Measurements from ENCODE around the gene SMOC2. TPM values are rescaled to one million over a fixed set of nuclear protein-coding genes. Genes with fewer than 3 reads are reported as not detected.

The SMOC2 gene
- polyA plus RNA-seq, 1 donor from 2014 or later = 0.50 TPM

DNA sequence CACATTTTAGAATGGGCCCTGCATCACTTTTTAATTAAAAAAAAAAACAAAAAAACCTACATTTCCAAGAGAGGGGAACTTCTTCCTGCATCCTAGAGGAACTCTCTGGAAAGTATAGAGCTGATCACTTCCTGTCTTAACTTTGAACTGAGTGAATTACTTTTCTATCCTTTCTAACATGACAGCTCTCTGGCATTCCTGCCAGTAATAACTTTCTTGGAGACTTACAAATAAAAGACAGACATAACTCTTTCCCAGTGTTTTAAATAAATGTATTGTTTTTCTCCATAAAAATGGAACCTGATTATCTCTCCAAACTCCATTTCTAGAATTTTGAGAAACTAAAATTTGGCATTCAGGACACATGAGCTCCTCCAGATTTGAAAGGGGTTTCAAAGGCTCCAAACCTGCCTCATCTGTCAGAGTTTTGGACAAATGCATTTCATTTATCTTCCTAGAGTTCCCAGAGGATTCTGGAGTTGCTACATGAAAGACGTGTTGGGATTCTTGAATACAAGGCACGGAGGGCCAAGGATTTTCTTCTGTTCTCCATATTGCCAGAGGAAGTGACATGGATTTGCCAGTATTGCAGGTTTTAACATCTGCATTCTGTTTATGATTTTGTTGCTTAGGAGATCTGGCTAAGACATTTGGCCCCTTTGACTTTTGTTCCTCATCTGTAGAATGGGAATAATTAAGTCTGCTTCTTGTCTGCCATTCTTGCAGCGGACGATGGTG is 2.0 kb upstream of the SMOC2 start:
- Histone ChIP-seq H3K27ac (ENCODE audit: low read length) (no peak overlapping the region), H3K9me3 (ENCODE audit: low read length) (no peaks in the 10 kb centered on the region), H3K36me3 (ENCODE audit: insufficient read depth, low read length) (no peaks in the 10 kb centered on the region), H3K9me2 (ENCODE audit: insufficient read depth, low read length) (no peaks in the 10 kb centered on the region), H3K79me2 (replicated peaks; ENCODE audit: insufficient read depth, low read length) (no peaks in the 10 kb centered on the region), H3K27me3 (ENCODE audit: insufficient read depth, low read depth, low read length) (peaks cover 57% of the 10 kb centered on the region), H3K9ac (ENCODE audit: low read length) (no peak overlapping the region), H3F3A (ENCODE audit: insufficient read depth, low read length, poor library complexity, severe bottlenecking) (no peaks in the 10 kb centered on the region), H2AFZ (ENCODE audit: low read depth, low read length) (no peak overlapping the region), H3K4me2 (ENCODE audit: low read length) (no peak overlapping the region), H4K20me1 (ENCODE audit: insufficient read depth) (no peaks in the 10 kb centered on the region), H3K4me3 (ENCODE audit: low read length) (no peak overlapping the region)
- TF ChIP-seq EZH2 (IDR thresholded peaks at IDR 0.05; ENCODE audit: borderline replicate concordance, insufficient read depth, low read length, poor library complexity, severe bottlenecking) = no peak

DNA sequence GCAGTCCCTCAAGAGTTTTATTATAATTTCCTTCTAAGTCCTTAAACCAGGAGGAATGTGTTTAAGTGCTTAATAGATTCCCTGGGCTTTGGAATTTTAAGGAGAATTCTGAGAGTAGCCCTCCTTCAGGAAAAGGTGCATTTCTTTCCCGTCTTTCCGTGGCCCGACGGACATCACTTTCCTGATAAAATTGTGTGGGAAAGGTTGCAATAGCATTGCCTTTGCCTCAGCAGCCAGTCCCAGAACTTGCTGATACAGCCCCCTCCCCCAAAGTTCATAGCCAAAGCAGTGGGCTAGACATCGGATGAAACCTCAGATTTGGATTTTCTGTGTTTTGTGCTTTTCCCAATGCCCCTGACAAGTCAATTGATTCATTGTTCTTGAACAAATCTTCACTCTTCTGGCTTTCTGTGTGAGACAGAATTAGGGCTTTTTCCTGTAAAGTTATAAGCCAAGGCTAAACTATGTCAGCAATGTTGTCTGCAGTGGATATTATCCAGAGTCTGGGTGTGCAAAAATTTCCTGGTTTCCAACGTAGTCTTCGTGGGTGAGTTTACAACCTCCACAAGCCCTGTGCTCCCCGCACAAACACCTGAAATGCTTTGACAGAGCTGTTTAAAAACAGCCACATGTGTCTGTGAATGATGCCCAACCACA is 1.1 kb upstream of the SMOC2 start:
- no peak for TF ChIP-seq SMC3 (conservative IDR thresholded peaks at IDR 0.05; ENCODE audit: poor library complexity)
- TF ChIP-seq RAD21 (conservative IDR thresholded peaks at IDR 0.05) = no peak
- TF ChIP-seq MXI1 (conservative IDR thresholded peaks at IDR 0.05; ENCODE audit: poor library complexity, severe bottlenecking) = no peak
- TF ChIP-seq TAF1 (IDR thresholded peaks at IDR 0.05; ENCODE audit: low read depth) = no peak
- no peak for TF ChIP-seq EP300 (conservative IDR thresholded peaks at IDR 0.05; ENCODE audit: poor library complexity, severe bottlenecking)
- TF ChIP-seq, protein P1, sequence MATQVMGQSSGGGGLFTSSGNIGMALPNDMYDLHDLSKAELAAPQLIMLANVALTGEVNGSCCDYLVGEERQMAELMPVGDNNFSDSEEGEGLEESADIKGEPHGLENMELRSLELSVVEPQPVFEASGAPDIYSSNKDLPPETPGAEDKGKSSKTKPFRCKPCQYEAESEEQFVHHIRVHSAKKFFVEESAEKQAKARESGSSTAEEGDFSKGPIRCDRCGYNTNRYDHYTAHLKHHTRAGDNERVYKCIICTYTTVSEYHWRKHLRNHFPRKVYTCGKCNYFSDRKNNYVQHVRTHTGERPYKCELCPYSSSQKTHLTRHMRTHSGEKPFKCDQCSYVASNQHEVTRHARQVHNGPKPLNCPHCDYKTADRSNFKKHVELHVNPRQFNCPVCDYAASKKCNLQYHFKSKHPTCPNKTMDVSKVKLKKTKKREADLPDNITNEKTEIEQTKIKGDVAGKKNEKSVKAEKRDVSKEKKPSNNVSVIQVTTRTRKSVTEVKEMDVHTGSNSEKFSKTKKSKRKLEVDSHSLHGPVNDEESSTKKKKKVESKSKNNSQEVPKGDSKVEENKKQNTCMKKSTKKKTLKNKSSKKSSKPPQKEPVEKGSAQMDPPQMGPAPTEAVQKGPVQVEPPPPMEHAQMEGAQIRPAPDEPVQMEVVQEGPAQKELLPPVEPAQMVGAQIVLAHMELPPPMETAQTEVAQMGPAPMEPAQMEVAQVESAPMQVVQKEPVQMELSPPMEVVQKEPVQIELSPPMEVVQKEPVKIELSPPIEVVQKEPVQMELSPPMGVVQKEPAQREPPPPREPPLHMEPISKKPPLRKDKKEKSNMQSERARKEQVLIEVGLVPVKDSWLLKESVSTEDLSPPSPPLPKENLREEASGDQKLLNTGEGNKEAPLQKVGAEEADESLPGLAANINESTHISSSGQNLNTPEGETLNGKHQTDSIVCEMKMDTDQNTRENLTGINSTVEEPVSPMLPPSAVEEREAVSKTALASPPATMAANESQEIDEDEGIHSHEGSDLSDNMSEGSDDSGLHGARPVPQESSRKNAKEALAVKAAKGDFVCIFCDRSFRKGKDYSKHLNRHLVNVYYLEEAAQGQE (IDR thresholded peaks at IDR 0.05; ENCODE audit: borderline replicate concordance) = no peak
- TF ChIP-seq, protein P2, sequence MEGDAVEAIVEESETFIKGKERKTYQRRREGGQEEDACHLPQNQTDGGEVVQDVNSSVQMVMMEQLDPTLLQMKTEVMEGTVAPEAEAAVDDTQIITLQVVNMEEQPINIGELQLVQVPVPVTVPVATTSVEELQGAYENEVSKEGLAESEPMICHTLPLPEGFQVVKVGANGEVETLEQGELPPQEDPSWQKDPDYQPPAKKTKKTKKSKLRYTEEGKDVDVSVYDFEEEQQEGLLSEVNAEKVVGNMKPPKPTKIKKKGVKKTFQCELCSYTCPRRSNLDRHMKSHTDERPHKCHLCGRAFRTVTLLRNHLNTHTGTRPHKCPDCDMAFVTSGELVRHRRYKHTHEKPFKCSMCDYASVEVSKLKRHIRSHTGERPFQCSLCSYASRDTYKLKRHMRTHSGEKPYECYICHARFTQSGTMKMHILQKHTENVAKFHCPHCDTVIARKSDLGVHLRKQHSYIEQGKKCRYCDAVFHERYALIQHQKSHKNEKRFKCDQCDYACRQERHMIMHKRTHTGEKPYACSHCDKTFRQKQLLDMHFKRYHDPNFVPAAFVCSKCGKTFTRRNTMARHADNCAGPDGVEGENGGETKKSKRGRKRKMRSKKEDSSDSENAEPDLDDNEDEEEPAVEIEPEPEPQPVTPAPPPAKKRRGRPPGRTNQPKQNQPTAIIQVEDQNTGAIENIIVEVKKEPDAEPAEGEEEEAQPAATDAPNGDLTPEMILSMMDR (IDR thresholded peaks at IDR 0.05; ENCODE audit: poor library complexity, severe bottlenecking) = no peak
- TF ChIP-seq EZH2 (IDR thresholded peaks at IDR 0.05; ENCODE audit: borderline replicate concordance, insufficient read depth, low read length, poor library complexity, severe bottlenecking) = no peak
- TF ChIP-seq POLR2AphosphoS5 (IDR thresholded peaks at IDR 0.05) = no peak
- no peak overlapping the region for H2AFZ ChIP-seq (ENCODE audit: low read depth, low read length)
- H3K9ac ChIP-seq (ENCODE audit: low read length) = no peak overlapping the region
- H3K36me3 ChIP-seq (ENCODE audit: insufficient read depth, low read length) = no peaks in the 10 kb centered on the region
- no peak overlapping the region for H3K27ac ChIP-seq (ENCODE audit: low read length)
- H3K79me2 ChIP-seq (replicated peaks; ENCODE audit: insufficient read depth, low read length) = no peaks in the 10 kb centered on the region
- H3K27me3 ChIP-seq (ENCODE audit: insufficient read depth, low read depth, low read length) = peaks cover 59% of the 10 kb centered on the region
- no peak overlapping the region for H3K4me3 ChIP-seq (ENCODE audit: low read length)
- H4K20me1 ChIP-seq (ENCODE audit: insufficient read depth) = no peaks in the 10 kb centered on the region
- H3K9me3 ChIP-seq (ENCODE audit: low read length) = no peaks in the 10 kb centered on the region
- H3F3A ChIP-seq (ENCODE audit: insufficient read depth, low read length, poor library complexity, severe bottlenecking) = no peaks in the 10 kb centered on the region
- H3K4me2 ChIP-seq (ENCODE audit: low read length) = no peak overlapping the region
- H3K9me2 ChIP-seq (ENCODE audit: insufficient read depth, low read length) = no peaks in the 10 kb centered on the region
